Uterus (tissue), 2 donors: ENCODE data around the gene TVP23A.

Source experiments
- CTCF ChIP-seq, 4 experiments: fragments of 200-600 bp in 2 of 4; fragments of 450-650 bp in 2 of 4; sonication (generic) in 2 of 4; IDR thresholded peaks; one replicate each; pipeline ENCODE4 v1.5.1; 2016 to 2019; ENCODE audit warnings: antibody characterized with exemption in 4 of 4, mild to moderate bottlenecking in 2 of 4, moderate library complexity in 1 of 4
- POLR2A ChIP-seq, 2 donors: fragments of 450-650 bp; IDR thresholded peaks; one replicate each; pipeline ENCODE4 v1.6.1; 2016; ENCODE audit warnings: antibody characterized with exemption in 2 of 2, mild to moderate bottlenecking in 1 of 2, moderate library complexity in 1 of 2

GRCh38 chr16:10828851-10829366 lies 10.3 kb upstream of the TVP23A start:
- TF ChIP-seq CTCF (IDR thresholded peaks at IDR 0.05): no peak
- no peak for TF ChIP-seq POLR2A (IDR thresholded peaks at IDR 0.05)
